Left colon (tissue), 2 donors: ENCODE measurements around the gene TNPO3. TPM values are rescaled to one million over a fixed set of nuclear protein-coding genes. Genes with fewer than 3 reads are reported as not detected.
"Not testable (repeated sequence)": the region's sequence is repeated elsewhere in the genome, so short reads cannot be mapped to it uniquely, and the experiment has no call there.

Experiments
- ATAC-seq: fragments of 200-7000 bp; cut with Tn5 transposase; one replicate; pipeline ENCODE4 v1.9.1; 2020; ENCODE audit warnings: mild to moderate bottlenecking, moderate library complexity
- DNase-seq, 2 donors: peaks; one replicate each; pipeline ENCODE4 v3.0.0-alpha.2; 2020
- intact Hi-C, 2 donors: fragments of 100-400 bp; cut with DNase I in 1 of 2; cut with micrococcal nuclease in 1 of 2; formaldehyde crosslinking; loops; one replicate each; pipeline versions ENCODE4 v1.11.2 to v1.14.0; 2022; cut with DNase I, micrococcal nuclease
- total RNA-seq, 2 donors: library from RNA; stranded (reverse); fragmentation: NEBNext Ultra II Directional; extraction: Animal tissue kit (Norgen Biotek cat#: 25700); gene quantifications; one replicate each; pipeline ENCODE4 v1.2.1, GENCODE V29; 2021
- donor health status: DM: no; HTN: no; CAD: no.
- donor health status: DM: yes; HTN: yes; CAD: no.

TNPO3 gene
- total RNA-seq, 2 donors from 2014 or later = 35.2 to 36.4 TPM

DNA sequence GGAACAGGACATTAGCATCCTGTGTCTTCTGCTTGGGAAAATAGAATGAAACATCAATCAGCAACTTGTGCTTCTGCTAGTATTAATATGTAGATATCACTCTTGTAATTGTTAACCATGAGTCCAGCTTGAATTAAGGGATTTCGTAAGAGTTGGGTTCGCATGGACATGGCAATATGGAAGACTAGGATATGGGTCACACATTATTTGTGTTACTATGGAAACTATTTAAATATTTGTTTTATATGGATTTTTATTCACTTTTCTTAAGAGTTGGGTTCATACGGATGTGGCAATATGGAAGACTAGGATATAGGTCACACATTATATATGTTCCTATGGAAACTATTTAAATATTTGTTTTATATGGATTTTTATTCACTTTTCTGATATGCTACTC lies 24.5 kb downstream of the TNPO3 start:
- no peak for DNase-seq
- no peak for ATAC-seq
- intact Hi-C loops = no loop called here

DNA sequence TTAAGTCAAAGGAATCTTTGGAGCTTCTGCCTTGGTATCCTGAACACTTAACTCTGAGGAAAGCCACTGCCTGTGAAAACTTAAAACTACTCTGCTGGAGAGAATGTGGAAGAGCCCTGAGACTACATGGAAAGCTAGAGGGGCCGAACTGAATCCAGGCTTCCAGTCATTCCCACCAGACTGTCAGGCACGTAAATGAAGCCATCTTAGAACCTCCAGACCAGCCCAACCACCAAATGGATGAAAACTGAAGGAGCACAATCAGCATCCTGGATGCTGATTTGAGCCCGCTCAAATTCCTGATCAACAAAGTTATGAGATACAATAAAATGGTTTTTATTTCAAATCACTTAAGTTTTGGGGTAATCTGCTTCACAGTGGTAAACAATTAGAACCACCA lies 30.8 kb downstream of the TNPO3 start:
- intact Hi-C loops = no loop called here
- DNase-seq (no peak), ATAC-seq (no peak)

DNA sequence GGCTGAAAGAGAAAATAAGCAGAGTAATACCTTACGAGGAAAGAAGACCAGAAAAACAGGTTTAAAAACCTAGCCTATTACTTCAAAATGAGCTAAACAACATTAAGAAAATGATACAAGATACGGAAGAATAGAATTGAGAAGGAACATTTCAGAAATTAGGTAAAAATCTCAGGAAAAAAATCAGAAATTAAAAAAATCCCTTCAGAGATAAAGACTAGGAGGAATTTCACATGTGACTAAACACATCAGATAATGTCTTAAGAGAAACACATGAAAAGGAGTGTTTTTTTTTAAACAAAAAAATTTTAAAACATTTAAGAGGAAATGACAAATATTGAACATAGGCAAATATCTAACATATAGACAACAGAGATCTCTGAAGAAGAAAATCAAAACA lies 33.3 kb downstream of the TNPO3 start:
- DNase-seq = no peak
- ATAC-seq = no peak
- intact Hi-C loops = no loop called here

DNA sequence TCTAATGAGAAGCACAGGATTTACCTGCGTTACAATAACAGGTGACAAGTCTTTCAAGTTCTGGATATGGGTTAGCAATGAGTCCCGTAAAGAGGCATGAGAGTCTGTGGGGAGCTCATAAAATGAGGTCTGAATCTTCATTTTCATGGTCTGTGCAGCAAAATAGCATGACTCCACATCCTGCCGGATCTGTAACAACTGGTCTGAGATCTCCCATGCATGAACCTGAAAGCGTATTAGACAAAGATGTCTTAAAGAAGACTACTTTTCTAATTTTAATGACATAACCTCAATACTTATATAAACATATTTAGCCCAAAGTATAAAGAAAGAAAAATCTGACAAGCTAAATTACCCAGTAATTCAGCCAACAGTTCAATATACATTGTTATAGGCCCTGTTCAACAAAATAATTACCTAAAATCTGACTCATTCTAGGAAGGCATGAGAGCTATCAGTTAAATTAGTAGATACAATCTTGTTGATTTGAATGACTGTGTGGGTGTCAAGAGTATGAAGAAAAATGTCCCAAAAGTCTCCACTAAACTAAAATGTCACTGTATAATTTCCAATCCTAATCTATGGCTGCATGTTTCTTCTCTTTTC lies 36.9 kb downstream of the TNPO3 start:
- intact Hi-C loops = no loop called here
- no peak for DNase-seq
- ATAC-seq = no peak

DNA sequence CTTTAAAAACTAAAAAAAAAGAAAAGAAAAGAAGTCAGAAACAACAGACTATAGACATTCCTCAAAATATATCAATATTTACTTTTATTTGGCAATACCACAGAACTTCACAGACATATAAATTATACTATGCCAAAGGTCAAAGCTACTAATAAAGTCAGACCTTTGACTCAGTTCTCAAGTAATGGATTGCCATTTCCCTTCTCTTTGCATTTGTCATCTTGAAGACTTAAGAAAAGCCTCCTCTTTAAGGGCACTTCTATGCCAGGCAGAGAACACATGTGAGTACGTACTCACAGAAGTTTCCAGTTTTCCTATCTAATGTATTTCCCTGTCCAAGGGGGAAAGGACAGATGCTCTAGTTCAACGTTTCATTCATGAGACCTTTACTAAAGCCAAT lies 37.6 kb downstream of the TNPO3 start:
- ATAC-seq (peak; percentile 27), DNase-seq (no peak)
- intact Hi-C loops = no loop called here

DNA sequence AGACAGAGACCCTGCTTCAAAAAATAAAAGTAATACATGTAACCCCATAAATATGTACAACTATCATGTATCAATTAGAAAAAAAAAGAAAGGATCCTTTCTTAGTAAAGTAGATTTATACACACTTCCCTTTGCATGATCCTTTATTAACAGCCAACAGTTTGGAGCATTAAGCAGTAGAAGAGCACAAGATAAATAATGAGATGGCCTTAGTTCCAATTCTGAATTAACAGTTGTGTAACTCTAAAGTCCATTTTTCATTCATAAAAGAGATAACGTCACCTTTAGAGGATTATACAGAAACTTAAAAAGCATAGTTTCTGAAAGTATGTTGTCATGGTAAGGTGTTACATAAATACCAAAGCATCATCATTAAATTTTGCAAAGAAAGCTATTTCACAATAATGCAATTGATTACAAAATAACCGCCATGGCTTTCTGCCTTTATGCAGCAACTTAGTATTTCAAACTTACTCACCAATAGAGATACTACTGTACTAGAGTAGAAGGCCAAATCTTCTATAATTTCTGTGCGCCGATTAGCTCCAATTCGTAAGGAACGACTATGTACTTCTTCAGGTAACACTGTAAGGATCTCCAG lies 40.3 kb downstream of the TNPO3 start:
- intact Hi-C loops = no loop called here
- ATAC-seq (no peak), DNase-seq (no peak)

DNA sequence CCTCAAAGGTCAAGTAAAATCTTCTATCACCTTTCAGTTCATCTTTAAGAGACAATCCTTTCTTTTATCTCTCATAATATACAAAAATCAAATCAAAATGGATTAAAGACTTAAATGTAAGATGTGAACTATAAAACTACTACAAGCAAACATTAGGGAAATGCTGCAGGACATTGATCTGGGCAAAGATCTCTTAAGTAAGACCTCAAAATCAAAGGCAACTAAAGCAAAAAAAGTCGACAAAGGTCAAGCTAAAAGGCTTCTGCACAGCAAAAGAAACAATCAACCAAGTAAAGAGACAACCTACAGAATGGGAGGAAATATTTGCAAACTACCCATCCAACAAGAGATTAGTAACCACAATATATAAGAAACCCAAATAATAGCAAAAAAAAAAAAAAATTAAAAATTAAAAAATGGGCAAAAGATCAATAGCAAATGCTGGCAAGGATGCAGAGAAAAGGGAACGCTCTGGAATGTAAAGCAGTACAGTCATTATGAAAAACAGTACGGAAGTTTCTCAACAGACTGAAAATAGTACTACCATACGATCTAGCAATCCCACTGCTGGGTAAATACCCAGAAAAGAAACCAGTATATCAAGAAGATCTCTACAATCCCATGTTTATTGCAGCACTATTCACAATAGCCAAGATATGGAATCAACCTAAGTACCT lies 41.7 kb downstream of the TNPO3 start:
- ATAC-seq (no peak), DNase-seq (no peak)
- intact Hi-C loops = no loop called here

DNA sequence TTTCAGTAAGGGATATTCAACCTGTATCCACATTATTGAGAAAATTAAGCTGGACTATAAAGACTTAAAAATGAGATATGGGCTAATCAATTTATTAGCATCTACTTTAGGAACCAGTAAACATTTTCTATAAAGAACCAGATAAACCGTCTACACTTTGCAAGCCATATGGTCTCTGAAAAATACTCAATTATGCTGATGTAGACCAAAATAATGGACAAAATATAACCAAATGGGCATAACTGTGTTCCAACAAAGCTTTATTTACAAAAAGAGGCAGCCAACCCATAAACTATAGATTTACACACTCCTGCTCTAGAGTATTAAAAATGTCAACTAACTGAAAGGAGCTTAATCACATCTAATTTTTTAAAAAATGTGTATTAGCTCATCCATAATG lies 42.3 kb downstream of the TNPO3 start:
- intact Hi-C loops = no loop called here
- DNase-seq (no peak), ATAC-seq (no peak)

DNA sequence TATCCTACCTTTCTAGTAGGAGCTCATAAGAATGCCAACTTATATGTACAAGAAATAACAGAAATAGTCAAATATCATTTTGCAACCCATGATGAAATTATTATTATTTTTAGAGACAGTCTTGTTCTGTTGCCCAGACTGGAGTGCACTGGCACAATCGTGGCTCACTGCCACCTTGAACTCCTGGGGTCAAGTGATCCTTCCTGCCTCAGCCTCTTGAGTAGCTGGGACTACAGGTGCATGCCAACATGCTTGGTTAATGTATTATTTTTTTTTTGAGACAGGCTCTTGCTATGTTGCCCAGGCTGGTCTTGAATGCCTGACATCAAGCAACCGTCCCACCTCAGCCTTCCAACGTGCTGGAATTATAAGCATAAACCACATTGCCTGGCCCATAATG lies 44.8 kb downstream of the TNPO3 start:
- intact Hi-C loops = no loop called here
- DNase-seq (no peak), ATAC-seq (no peak)

DNA sequence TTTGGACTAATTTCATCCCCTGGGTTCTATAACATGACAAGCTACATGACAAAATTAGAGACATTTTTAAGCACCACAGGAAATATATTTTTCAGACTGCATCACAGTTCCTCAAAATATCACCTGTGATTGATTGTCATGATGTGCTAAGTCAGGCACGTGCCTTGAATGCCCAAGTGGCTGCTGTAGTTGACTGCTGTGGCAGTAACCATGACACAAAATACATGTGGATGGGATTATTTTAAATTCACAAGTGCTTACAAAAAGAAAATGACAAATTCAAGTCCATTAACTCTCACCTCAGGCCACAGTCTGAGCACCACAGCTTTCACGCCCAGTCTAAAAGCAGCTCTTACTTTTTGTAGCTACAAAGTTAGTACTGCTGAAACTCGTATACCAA lies 45.5 kb downstream of the TNPO3 start:
- ATAC-seq = no peak
- intact Hi-C loops = no loop called here
- DNase-seq = no peak

DNA sequence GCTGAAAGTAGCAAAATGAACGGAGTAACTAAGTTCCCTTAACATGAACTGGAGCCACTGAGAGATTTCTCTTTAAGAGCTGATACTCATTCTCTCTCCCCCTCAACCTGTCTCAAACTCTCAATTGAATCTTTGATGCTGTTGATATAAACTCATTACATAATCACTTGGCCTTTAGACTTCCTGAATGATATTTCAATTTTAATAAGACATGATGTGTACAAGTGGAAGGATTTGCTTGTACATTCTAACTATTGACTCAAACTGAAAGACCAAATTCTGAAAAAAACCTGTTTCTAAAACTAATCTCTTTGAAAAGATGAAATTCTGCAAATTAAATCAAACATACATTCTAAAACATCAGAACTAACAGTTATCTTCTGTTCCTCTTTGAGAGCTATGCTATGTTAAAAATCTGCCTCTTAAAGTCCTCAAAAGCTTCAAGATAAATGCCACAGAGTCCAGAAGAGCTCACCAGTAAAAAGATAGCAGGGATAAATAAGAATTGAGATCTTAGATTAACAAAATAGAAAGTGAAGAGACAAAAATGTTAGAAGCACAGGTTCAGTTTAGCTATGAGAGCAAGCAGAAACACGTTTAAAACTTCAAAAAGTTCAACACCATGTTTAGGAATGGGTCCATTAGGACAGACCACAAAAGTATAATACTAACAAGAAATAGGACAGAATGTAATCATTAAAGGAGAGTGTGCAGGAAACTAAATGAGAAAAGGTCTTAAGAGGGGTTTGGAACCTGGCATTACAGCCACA lies 46.1 kb downstream of the TNPO3 start:
- no peak for DNase-seq
- no peak for ATAC-seq

DNA sequence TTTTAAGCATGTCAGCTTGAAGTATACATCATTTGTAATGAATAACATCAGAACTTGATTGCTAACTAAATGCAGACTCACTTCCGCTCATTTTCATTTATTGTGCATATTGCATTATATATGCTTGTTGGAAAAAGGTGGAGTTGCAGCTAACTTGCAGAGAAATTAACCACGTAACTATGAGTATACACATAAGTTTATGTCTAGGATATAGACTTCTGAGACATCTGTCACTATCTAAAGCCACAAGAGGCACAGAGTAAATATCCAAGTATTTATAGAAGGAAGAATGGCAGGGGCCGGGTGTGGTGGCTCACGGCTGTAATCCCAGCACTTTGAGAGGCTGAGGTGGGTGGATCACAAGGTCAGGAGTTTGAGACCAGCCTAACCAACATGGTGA lies 47.3 kb downstream of the TNPO3 start:
- DNase-seq = peak in 1 of 2 donors; percentile 11
- peak; percentile 84 for ATAC-seq
- intact Hi-C loops = no loop called here

More for the DNA sequence above, 46.1 kb downstream of the TNPO3 start:
- intact Hi-C loops = no loop called here

DNA sequence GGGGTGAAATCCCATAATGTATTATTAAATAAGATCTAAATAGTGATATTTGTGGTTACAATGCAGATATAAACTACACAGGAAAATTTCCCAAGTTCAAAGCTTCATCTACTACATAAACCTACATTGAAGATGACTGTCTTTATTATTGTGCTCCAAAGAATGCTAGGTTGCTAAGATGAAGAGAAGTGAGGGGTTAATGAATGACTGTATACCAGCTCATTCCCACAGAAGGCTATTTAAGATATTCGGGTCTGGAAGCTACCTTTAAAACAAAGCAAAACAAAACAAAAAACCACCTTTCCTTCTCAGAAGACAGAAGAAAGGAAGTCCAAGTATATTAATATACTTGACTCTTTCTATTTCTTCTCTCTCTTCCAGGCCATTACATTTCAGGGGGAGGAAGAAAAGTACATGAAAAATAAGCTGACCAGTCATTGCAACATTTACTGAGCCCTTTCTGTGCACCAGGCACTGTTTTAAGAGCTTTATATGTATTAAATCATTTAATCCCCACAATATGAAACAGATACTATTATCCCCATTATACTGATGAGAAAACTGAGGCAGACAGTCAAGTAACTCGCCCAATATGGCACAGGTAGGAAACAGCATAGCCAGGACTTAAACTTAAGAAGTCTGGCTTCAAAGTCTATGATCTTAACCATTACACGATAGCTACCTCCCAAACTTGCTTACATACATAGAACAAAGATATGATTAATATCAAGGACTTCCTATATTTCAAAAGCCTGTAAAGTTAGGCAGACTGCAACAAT lies 48.1 kb downstream of the TNPO3 start:
- ATAC-seq (no peak), DNase-seq (no peak)
- intact Hi-C loops = no loop called here

DNA sequence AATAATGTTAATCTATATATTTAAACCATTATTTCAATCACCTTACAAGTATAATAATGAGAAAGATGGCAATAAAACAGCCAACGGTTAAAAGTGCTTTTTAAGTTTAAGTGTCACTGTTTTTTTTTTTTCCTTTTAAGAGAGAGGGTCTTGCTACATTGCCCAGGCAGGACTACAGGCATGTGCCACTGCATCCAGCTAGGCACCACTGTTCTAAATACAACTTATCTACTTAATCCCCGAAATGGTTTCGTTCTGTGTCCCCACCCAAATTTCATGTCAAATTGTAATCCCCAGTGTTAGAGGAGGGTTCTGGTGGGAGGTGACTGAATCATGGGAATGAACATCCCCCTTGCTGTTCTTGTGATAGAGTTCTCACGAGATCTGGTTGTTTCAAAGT lies 49.7 kb downstream of the TNPO3 start:
- DNase-seq (no peak), ATAC-seq (no peak)
- intact Hi-C loops = no loop called here

DNA sequence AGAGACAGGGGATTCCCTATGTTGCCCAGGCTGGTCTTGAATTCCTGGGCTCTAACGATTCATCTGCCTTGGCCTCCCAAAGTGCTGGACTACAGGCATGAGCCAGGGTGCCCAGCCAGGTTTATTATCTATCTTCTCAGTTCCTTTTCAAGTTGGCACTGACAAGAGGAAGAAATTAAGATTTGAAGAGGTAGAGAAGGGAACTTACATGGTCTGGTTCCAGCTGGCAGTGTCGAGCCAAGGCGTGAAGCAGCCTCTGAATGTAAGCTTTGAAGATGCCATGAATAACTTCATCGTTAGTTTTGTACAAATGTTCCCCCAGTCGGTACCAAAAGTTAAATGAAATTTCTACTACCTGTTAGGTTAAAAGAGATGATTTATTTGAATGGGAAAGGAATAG lies 57.7 kb downstream of the TNPO3 start:
- DNase-seq (no peak), ATAC-seq (no peak)
- intact Hi-C loops = no loop called here

DNA sequence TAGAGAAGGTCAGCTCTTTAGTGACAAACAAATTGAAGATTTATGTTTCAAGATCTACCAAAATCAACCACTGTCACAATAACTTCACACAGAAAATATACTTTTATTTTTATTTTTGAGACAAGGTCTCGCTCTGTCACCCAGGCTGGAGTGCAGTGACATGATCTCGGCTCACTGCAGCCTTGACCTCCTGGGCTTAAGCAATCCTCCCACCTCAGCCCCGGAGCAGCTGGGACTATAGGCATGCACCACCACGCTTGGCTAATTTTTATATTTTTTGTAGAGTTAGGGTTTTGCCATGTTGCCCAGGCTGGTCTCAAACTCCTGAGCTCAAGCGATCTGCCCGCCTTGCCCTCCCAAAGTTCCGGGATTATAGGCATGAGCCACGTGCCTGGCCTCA lies 60.4 kb downstream of the TNPO3 start:
- ATAC-seq, intact Hi-C loops, DNase-seq: not testable (repeated sequence)

DNA sequence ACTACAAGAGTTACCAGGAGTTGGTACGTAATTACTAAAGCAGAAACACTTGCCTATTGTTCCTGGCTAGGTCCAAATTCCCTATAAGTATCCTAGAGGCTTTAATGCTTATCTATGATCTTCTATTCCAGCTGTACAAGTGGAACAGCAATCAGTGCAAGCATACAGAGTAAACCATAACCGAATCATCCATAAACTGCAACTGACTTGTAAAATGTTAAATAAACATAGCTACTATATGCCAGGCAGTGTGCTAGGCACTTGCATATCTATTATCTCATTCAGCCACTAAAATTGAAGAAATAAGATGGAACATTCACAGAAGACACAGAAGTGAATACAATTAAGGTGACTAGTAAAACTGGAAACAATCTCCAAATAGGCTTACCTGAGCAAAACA lies 61.5 kb downstream of the TNPO3 start:
- intact Hi-C loops = no loop called here
- no peak for DNase-seq
- peak; percentile 50 for ATAC-seq

DNA sequence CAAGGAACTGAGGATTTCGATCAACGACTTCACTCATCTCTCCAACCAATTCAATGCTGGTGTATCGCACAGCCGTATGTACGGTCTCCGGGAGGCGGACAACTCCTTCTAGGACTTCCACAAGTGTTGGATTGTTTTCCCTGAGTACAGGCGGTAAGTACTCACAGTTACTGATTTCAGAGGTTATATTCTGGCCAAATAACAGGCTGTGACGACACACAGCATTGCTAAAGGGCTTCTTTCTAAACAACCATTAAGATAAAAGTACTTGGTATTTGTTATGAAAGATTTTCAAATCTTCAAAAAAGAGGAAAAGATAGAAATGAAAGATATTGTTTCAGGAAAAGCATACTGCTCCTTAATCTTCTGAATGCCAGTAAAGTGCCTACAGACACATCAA lies 65.0 kb downstream of the TNPO3 start:
- DNase-seq = no peak
- intact Hi-C loops = no loop called here
- no peak for ATAC-seq

DNA sequence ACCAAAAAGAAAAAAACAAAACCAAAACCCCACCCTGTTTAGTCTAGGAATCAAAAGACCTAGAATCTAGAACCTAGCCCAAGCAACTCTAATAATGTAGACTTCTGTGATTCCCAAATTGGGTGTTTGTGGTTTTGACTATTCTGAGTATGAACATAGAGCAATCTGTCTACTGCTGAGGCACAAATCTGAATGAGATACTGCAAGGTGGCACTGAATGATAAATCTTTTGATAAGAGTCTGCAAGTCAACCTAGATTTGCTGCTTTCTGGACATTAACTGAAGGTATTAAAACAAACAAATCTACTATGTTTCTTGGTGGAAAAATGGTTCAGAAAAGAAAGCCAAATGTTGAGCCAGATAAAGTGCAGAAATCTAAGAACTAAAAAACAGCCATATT lies 66.5 kb downstream of the TNPO3 start:
- DNase-seq = no peak
- no peak for ATAC-seq
- intact Hi-C loops = no loop called here
